Thoracic aorta (tissue), 2 donors: ENCODE results near the gene KCNJ6. TPM values are rescaled to one million over a fixed set of nuclear protein-coding genes. Genes with fewer than 3 reads are reported as not detected.
"Not testable (repeated sequence)": the region's sequence is repeated elsewhere in the genome, so short reads cannot be mapped to it uniquely, and the experiment has no call there.

Experiments
- ATAC-seq: fragments of 150-250 bp; one replicate; pipeline ENCODE4 v1.8.0; 2017; ENCODE audit warnings: low read depth; ENCODE audit not compliant: insufficient number of reproducible peaks, low FRiP score
- DNase-seq: peaks from one replicate; pipeline ENCODE4 v3.0.0-alpha.2; 2020; ENCODE audit warnings: low spot score
- H3K27ac ChIP-seq, 2 donors: fragments of 200-600 bp; sonication (generic); 1 replicate in 1 of 2; 2 replicates in 1 of 2; pipeline ENCODE4 v1.5.1; 2016; ENCODE audit warnings: mild to moderate bottlenecking in 2 of 2, moderate library complexity in 2 of 2
- H3K27me3 ChIP-seq: fragments of 200-600 bp; sonication (generic); replicated peaks from 2 replicates; pipeline ENCODE4 v1.6.0; 2016; ENCODE audit warnings: mild to moderate bottlenecking; ENCODE audit not compliant: insufficient read depth
- H3K36me3 ChIP-seq: fragments of 200-600 bp; sonication (generic); one replicate; pipeline ENCODE4 v1.5.1; 2016
- H3K4me1 ChIP-seq, 2 donors: fragments of 200-600 bp; sonication (generic); 1 replicate in 1 of 2; 2 replicates in 1 of 2; pipeline versions ENCODE4 v1.5.1 to v1.6.0; 2016; ENCODE audit warnings: low read depth in 2 of 2, mild to moderate bottlenecking in 1 of 2; ENCODE audit not compliant: control insufficient read depth in 1 of 2
- H3K4me3 ChIP-seq: fragments of 200-600 bp; sonication (generic); 2 replicates; pipeline ENCODE4 v1.5.1; 2016; ENCODE audit warnings: mild to moderate bottlenecking
- H3K9me3 ChIP-seq: fragments of 200-600 bp; sonication (generic); 2 replicates; pipeline ENCODE4 v1.5.1; 2016
- total RNA-seq, 2 donors: library from RNA; depleted of rRNA; stranded (reverse); fragments of >200 nt; gene quantifications; one replicate each; pipeline versions ENCODE4 v1.1.0 to v1.2.3, GENCODE V29; 2016
- TF ChIP-seq, protein P1 (sequence below): fragments of 200-600 bp; sonication (generic); IDR thresholded peaks from one replicate; pipeline ENCODE4 v1.5.1; 2019; ENCODE audit warnings: antibody characterized with exemption

KCNJ6 gene
- total RNA-seq, 2 donors from 2014 or later: not detected

DNA sequence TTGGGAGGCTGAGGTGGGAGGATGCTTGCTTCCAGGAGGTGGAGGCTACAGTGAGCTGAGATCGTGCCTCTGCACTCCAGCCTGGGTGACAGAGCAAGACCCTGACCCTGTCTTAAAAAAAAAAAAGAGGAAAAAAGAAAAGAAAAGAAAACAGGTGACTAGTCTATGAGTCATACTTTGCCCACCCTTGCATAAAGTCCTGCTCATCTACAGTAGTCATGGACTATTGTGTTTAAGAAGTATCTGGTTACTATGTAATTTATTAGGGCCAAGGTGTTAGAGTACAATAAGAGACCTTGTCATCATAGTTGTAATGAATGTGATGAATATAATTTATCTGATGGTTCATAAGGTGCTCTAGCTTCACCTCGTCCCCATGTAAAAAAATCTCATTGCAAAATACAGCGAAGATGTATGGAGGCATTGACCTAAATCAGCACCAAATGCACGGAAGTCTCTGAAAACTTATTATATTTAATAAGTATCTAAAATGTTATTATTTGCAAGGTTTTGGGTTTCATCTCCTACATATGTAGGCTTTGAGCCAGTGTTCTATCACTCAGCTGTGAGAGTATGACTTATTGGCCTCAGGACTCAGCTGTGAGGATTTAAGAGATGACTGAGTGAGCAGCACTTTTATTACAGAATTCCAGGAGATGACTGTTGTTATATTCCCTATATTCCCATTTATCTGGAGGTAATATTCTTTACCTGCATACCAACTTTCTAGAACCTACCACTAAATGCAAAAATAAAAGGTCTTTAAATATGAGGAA is 19.9 kb upstream of the KCNJ6 start:
- Histone ChIP-seq H3K36me3 (no peaks in the 10 kb centered on the region), H3K4me3 (no peak overlapping the region), H3K27me3 (no peaks in the 10 kb centered on the region), H3K27ac (no peak overlapping the region), H3K9me3 (no peaks in the 10 kb centered on the region), H3K4me1 (no peaks in the 10 kb centered on the region)
- no peak for DNase-seq
- ATAC-seq: no peak
- TF ChIP-seq, protein P1, sequence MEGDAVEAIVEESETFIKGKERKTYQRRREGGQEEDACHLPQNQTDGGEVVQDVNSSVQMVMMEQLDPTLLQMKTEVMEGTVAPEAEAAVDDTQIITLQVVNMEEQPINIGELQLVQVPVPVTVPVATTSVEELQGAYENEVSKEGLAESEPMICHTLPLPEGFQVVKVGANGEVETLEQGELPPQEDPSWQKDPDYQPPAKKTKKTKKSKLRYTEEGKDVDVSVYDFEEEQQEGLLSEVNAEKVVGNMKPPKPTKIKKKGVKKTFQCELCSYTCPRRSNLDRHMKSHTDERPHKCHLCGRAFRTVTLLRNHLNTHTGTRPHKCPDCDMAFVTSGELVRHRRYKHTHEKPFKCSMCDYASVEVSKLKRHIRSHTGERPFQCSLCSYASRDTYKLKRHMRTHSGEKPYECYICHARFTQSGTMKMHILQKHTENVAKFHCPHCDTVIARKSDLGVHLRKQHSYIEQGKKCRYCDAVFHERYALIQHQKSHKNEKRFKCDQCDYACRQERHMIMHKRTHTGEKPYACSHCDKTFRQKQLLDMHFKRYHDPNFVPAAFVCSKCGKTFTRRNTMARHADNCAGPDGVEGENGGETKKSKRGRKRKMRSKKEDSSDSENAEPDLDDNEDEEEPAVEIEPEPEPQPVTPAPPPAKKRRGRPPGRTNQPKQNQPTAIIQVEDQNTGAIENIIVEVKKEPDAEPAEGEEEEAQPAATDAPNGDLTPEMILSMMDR: no peak

DNA sequence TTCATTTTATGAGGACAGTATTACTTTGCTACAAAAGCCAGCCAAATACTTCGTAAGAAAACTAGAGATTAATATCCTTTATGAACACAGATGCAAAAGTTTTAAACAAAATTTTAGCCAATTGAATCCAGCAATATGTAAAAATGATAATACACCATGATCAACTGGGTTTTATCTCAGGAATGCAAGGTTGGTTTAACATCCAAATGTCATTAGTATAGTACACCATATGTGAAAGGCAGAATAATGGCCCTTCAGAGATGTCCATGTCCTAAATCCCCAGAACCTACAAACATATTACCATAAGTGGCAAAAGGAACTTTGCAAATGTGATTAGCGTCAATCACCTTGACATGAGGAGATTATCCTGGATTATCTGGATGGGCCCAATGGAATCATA is 16.7 kb upstream of the KCNJ6 start:
- no peaks in the 10 kb centered on the region for H3K9me3 ChIP-seq

DNA sequence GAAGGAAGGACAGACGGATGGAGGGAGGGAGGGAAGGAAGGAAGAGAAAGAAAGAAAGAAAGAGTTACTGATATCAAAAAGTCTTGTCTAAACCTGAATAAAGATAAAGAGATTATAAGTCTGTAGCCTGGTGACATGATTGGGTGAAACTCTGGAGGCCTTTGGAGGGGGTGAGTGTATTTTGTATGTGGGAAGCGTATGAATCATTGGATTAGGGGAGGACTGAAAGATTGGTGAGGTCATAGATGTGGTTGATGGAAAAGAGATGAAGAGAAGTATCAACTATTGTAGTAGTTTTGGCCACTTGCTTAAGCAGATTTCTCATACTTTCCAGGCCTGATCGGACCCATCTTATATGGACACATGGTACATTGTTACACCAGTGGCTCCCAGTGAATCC is 11.5 kb upstream of the KCNJ6 start:
- Histone ChIP-seq H3K27ac (no peak overlapping the region), H3K36me3 (no peaks in the 10 kb centered on the region), H3K9me3 (no peaks in the 10 kb centered on the region), H3K4me1 (no peaks in the 10 kb centered on the region), H3K4me3 (no peak overlapping the region), H3K27me3 (no peaks in the 10 kb centered on the region)
- TF ChIP-seq, protein P1: no peak
- DNase-seq: no peak
- no peak for ATAC-seq

More for the DNA sequence above, 16.7 kb upstream of the KCNJ6 start:
- TF ChIP-seq, protein P1: no peak
- Histone ChIP-seq H3K27ac (no peak overlapping the region), H3K4me3 (no peak overlapping the region), H3K36me3 (no peaks in the 10 kb centered on the region), H3K4me1 (no peaks in the 10 kb centered on the region), H3K27me3 (no peaks in the 10 kb centered on the region)
- no peak for ATAC-seq
- no peak for DNase-seq

DNA sequence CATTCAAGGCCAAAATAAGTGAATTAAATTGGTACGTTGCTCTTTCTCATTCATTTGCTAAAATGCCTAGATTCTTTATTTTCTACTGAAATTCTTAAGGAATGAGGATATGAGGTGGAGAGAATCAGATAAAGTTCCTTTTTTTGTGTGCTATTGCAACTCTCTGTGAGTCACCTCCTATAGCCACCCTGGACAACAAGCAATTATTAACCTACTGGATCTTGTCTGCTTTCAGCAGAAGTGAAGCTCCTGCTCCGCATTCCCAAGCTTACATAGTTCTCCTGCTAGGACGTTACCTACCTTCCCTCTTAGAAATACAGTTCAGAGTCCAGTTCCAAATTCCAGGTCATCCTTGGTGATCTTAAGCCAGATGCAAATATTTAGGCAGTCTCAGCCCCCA is 4.8 kb upstream of the KCNJ6 start:
- peaks cover 5 to 8% of the 10 kb centered on the region in 2 donors for H3K4me1 ChIP-seq
- TF ChIP-seq, protein P1: no peak
- no peaks in the 10 kb centered on the region for H3K36me3 ChIP-seq
- H3K4me3 ChIP-seq: no peak overlapping the region
- DNase-seq (no peak), ATAC-seq (no peak)
- no peaks in the 10 kb centered on the region for H3K9me3 ChIP-seq
- H3K27me3 ChIP-seq: peaks cover 14% of the 10 kb centered on the region
- no peak overlapping the region for H3K27ac ChIP-seq

DNA sequence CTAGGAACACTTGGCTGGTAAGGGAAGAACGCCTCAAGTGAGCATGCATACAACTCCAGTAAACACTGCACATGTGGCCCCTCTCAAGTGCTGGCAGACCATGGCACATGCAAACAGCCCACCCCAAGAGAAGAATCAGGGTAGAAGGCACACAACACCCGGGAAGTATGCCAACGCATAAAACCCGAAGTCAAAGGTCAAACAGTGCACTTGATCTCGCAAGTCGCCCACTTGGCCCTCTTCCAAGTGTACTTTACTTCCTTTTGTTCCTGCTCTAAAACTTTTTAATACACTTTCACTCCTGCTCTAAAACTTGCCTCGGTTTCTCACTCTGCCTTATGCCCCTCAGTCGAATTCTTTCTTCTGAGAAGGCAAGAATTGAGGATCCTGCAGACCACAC is 4.0 kb upstream of the KCNJ6 start:
- not testable (repeated sequence) for H3K27ac ChIP-seq, ATAC-seq, DNase-seq, H3K9me3 ChIP-seq, H3K36me3 ChIP-seq, H3K4me3 ChIP-seq
- peaks cover 13 to 16% of the 10 kb centered on the region in 2 donors for H3K4me1 ChIP-seq
- peaks cover 20% of the 10 kb centered on the region for H3K27me3 ChIP-seq

DNA sequence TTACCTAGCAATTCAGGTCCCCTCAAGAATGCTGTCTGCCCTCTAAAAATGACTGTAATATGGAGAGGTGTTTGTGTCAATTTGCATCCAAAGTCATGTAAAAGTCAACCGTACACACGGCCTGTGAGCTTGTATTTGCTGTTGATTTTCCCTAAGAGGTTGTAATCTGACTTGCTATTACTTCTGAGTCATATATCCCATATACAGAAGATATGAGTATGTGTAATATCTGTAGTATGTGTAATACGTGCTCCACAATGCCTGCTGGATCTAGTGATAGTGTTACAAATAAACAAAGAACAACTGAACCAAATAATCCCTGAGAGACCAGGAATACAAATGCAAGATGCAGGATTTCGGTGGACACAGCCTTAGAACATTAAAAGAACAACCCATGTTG is 1.4 kb upstream of the KCNJ6 start:
- ATAC-seq (no peak), DNase-seq (no peak)
- no peak overlapping the region for H3K27ac ChIP-seq
- TF ChIP-seq, protein P1: no peak
- no peak overlapping the region for H3K4me3 ChIP-seq
- peaks cover 28% of the 10 kb centered on the region for H3K27me3 ChIP-seq
- H3K36me3 ChIP-seq: no peaks in the 10 kb centered on the region
- peaks cover 14 to 29% of the 10 kb centered on the region in 2 donors for H3K4me1 ChIP-seq
- no peaks in the 10 kb centered on the region for H3K9me3 ChIP-seq
